Heart left ventricle (tissue), 13 donors: ENCODE measurements around the gene THBS1.

ENCODE experiments used
- POLR2A ChIP-seq, 2 donors: fragments of 450-650 bp; IDR thresholded peaks; one replicate each; pipeline ENCODE4 v1.6.1; 2017; ENCODE audit warnings: antibody characterized with exemption in 2 of 2, mild to moderate bottlenecking in 2 of 2, moderate library complexity in 2 of 2
- TF ChIP-seq, protein P1 (sequence below), 12 donors: fragments of 200-600 bp; sonication (generic) in 4 of 12; IDR thresholded peaks; one replicate each; pipeline versions ENCODE4 v1.5.0 to v1.8.0; 2018 to 2022; ENCODE audit warnings: antibody characterized with exemption in 12 of 12, mild to moderate bottlenecking in 5 of 12
- donor health status: ischemic (EF 13 %, LVEDD 7.1; RV severe dilation, severe dysfunction).
- donor health status: DM: no; HTN: yes; CAD: no.
- donor health status: DM: no; HTN: no; CAD: no.
- donor health status: ischemic (EF 25% LVEDD 6.9; RV normal size, moderate dysfunction).
- donor health status: ischemic (EF 25% LVEDD 5.7; RV mildly dilated, moderate dysfunction).
- donor health status: ischemic (EF 35%, LVEDD 5.7; RV mildly dilated, moderate dysfunction).
- donor health status: nonischemic (EF 11% LVEDD 7.7; RV severe dilation, severe dysfunction).
- donor health status: DM: yes; HTN: yes; CAD: no.
- donor health status: PGD.
- donor health status: ischemic (EF 29% LVEDD 5.4; RV normal size, mild dysfunction).
- donor health status: nonischemic (EF 23%, LVEDD 6.1; RV moderate dilation, normal function).

DNA sequence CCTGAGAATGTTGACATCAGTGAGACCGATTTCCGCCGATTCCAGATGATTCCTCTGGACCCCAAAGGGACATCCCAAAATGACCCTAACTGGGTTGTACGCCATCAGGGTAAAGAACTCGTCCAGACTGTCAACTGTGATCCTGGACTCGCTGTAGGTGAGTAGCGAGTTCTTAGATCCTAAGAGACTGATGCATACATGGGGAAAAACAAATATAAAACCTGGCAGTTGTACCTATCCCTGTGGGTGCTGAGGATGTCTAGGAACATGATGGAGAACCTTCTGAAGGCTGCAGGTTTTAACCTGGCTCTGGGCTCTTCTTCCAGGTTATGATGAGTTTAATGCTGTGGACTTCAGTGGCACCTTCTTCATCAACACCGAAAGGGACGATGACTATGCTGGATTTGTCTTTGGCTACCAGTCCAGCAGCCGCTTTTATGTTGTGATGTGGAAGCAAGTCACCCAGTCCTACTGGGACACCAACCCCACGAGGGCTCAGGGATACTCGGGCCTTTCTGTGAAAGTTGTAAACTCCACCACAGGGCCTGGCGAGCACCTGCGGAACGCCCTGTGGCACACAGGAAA lies 12.3 kb downstream of the THBS1 start:
- TF ChIP-seq, protein P1, sequence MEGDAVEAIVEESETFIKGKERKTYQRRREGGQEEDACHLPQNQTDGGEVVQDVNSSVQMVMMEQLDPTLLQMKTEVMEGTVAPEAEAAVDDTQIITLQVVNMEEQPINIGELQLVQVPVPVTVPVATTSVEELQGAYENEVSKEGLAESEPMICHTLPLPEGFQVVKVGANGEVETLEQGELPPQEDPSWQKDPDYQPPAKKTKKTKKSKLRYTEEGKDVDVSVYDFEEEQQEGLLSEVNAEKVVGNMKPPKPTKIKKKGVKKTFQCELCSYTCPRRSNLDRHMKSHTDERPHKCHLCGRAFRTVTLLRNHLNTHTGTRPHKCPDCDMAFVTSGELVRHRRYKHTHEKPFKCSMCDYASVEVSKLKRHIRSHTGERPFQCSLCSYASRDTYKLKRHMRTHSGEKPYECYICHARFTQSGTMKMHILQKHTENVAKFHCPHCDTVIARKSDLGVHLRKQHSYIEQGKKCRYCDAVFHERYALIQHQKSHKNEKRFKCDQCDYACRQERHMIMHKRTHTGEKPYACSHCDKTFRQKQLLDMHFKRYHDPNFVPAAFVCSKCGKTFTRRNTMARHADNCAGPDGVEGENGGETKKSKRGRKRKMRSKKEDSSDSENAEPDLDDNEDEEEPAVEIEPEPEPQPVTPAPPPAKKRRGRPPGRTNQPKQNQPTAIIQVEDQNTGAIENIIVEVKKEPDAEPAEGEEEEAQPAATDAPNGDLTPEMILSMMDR (IDR thresholded peaks at IDR 0.05) = no peak
- TF ChIP-seq POLR2A (IDR thresholded peaks at IDR 0.05) = no peak
